ENCODE data around the gene IGFBP6.

The IGFBP6 gene

GRCh38 chr12:53059434-53060063 is 37.9 kb upstream of the IGFBP6 start:
- DNase-seq = no peak

DNA sequence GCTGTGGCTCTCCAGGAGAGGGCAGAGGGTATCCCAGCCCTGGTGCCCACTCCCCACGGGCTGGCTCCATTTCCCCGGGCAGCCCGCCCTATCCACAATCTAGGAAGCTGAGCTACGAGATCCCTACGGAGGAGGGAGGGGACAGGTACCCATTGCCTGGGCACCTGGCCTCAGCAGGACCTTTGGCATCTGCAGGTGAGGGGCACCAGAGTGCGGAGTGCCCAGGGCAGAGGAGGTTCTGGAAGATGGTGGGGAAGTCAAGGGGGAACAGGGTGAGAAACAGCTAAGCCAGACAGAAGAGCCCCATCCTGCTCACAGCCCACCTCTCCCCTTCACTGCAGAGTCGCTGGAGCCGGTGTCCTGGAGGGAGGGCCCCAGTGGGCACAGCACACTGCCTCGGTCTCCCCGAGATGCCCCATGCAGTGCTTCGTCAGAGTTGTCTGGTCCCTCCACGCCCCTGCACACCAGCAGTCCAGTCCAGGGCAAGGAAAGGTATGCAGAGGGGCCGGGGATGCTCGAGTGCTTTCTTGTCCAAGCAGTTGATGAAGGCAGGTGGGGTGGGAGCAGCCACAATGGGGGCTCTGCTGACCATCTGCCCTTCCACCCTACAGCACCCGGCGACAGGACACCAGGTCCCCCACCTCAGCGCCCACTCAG is 37.3 kb upstream of the IGFBP6 start:
- no peak for DNase-seq

DNA sequence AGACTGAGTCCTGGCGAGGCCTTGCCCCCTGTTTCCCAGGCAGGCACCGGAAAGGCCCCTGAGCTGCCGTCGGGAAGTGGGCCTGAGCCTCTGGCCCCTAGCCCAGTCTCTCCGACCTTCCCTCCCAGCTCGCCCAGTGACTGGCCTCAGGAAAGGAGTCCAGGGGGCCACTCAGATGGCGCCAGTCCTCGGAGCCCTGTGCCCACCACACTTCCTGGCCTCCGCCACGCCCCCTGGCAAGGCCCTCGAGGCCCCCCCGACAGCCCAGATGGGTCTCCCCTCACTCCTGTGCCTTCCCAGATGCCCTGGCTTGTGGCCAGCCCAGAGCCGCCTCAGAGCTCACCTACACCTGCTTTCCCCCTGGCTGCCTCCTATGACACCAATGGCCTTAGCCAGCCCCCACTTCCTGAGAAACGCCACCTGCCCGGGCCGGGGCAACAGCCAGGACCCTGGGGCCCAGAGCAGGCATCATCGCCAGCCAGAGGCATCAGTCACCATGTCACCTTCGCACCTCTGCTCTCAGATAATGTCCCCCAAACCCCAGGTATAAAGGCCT is 36.7 kb upstream of the IGFBP6 start:
- DNase-seq = no peak

DNA sequence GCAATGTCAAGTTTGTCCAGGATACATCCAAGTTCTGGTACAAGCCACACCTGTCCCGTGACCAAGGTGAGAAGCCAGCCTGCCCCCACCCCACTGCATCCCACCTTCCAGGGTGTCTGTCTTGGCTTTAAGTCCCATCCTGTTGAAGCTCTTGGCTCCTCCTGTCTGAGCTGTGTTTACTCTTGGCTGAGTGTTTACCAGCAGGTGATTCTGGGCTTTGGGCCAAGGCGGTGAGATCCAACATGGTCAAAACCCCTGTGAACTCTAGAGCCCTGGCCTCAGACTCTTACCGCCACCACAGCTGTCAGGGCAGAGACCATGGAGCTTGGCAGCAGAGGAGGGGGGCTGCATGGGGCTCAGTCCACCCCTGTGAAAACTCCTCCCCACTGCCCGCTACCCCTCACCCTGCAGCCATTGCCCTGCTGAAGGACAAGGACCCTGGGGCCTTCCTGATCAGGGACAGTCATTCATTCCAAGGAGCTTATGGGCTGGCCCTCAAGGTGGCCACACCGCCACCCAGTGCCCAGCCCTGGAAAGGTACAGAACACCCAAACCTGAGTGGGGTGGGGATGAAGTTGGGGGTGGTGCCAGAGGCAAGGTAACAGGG is 36.0 kb upstream of the IGFBP6 start:
- no peak for DNase-seq

DNA sequence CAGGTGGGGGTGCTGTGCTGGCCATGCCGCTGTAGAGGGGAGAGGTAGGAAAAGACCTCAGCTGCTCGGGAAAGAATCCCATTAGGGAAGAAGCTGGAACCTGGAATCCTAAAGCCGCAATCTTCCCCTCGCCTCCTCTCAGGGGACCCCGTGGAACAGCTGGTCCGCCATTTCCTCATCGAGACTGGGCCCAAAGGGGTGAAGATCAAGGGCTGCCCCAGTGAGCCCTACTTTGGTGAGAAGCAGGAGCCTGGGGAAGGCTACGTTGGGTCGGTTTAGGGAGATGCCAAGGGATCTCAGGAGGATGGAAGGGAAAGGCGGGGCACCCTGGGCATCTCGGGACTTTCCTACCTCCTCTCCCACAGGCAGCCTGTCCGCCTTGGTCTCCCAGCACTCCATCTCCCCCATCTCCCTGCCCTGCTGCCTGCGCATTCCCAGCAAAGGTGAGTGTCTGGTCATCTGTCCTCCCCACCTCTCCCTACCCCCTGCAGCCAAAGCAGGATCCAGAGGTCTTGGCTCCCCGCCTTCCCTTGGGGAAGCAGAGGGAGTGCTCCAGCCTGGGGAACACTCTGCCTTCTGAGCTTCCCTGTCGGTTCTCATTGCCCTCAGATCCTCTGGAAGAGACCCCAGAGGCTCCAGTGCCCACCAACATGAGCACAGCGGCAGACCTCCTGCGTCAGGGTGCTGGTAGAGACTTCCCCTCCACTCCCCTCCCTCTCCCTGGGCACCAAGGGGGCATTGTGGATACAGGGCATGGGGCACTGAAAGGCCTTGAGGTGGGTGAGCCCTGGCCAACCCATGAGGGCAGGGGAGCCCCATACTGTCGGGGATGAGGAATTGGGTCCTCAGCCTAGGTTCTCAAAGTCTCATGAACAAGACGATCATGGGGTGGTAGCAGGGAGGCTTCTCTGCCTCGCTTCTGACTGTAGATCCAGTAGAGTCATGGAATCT is 35.2 kb upstream of the IGFBP6 start:
- no peak for DNase-seq

GRCh38 chr12:53062977-53063707 is 34.3 kb upstream of the IGFBP6 start:
- no peak for DNase-seq

GRCh38 chr12:53063708-53064612 is 33.5 kb upstream of the IGFBP6 start:
- no peak for DNase-seq

DNA sequence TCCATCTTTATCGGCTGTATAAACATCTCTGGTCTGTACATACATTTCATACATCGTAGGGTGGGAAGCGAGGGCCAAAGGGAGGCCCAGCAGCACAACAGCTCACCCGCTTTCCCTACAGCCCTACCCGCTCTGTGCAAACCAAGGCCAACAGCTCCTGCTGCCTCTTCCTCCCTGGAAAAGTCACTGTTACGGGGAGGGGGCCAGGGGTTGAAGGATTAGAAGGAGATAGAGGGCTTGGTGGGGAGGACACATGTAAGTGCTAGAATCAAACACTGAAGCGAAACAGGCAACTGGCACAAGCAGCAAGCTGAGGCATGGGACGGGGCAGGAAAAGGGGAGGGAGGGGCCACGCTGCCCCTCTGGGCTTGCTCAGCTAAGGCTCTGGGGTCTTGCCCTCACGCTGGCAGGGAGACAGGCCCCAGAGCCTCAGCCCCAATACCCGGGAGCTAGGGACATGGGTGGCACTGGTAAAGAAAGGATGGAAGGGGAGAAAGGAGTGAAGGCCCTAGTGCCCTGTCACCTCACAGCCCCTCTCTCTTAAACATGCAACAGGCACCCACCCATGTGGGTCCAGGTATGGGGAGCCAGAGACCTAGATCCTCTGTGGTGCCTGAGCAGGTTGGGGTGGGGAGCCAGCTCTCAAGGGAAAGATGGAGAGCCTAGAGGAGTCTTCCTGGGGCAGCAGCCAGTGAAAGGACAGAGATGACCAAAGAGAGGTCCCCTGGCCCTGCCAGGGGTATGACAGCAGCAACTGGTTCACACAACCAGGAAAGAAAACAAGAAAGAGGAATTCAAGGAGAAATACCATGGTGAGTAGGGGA is 32.6 kb upstream of the IGFBP6 start:
- DNase-seq = no peak

- DNase-seq = no peak
Measured at GRCh38 chr12:53065470-53065869, 32.0 kb upstream of the IGFBP6 start.

DNA sequence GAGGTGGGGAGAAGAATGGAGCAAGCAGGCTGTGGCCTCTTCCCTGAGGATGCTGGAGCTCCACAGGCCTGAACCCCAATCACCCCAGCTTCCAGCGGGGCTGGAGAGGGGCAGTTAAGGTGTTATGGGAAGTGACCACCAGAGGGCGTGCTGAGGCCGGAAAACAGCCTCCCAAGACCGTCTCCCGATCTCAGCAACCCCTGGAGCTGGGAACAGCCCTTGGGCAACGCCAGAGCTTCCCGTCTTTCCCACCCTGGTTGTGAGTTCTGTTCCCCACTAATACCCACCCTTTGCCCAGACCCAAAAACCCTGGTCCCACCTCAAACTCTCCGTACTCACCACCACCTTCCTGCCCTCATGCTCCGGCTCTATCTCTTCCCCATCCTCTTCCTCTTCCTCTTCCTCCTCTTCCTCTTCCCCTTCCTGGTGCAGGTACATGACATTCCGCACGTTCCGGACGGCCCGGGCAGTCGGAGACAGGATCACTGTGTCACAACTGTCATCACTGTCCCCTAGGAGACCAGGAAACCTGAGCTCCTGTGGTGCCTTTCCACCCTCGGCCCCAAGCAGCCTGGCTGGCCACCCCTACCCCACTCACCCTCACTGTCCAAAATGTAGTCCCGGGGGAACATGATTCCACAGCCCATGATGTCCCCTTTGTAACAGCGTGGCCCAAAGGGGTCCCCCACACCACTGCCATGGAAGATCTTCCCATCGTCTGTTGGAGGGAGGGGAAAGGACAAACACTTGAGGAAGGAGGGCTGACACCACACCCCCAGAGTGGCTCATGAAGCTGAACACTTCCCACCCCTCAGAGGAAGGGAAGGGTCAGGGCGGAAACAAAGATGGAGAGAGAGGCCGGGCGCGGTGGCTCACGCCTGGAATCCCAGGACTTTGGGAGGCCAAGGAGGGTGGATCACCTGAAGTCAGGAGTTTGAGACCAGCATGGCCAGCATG is 31.2 kb upstream of the IGFBP6 start:
- peak in 1 of 2 donors; percentile 88 for DNase-seq

- no peak for DNase-seq
Measured at GRCh38 chr12:53067074-53067992, 30.1 kb upstream of the IGFBP6 start.

DNA sequence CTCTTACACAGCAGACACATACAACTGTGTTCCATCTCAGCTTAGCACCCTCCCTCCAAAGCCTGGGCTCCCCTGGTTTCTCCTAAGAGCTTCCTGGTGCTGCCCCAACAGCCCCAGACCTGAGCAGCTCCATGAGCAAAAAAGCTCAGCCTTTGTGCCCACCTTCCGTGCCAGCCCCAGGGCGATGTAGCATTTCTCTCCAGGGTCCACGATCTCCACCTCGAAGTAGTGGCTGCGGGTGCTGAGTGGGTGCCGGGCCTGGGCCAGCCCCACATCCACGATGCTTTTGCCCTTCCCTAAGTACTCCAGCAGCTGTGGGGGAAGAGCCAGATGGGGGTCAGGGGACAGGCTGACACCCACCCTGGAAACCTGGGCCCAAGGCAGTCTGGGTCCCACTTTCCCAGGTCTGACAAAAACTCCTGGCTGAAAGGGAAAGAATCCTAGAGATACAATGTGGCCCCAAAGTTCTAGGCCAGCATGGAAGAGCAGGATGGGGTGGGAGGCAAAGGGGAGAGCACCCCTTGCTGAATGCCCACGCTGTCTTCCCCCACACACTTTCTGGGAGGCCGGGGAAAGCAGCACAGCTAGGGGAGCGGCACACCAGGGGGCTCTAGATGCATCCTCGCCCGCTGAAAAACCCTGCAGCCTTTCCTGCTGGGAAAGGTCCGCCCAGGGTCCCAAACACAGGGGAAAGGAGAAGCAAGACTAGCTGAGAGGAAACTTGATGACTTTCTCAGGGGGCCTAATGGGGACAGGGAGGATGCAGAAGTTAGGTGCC is 29.3 kb upstream of the IGFBP6 start:
- DNase-seq = no peak

- DNase-seq = no peak
Measured at GRCh38 chr12:53068811-53069585, 28.5 kb upstream of the IGFBP6 start.

GRCh38 chr12:53069621-53070410 is 27.7 kb upstream of the IGFBP6 start:
- no peak for DNase-seq

DNA sequence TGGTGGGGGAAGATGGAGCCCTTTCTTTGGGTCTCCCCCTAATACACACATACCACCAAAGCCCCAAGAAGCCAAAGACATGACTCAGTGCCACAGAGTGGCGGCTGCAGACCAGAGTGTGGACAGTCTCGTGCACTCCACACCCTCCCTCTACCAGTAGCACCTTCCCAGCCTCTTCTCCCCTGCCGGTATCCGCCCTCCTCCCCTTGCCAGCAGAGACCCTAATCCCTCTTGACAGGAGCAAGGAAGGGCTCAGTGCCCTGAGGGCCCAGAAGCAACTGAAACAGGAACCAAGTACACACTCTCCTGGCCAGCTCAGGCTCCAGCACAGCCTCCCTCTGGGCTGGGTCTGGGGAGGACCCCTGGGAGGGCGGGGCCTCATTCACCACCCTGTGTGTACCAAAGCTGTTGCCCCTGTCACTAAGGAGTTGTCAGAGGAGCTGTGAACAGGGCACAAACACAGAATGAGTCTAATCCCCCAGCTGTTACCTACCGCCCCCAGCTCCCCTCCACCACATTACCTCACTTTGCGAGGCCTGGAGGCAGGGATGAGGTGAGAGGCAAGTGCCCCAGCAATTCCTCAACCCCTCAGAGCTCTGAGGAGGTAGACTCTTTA is 26.5 kb upstream of the IGFBP6 start:
- DNase-seq = no peak

All from inflammatory macrophage treated with lipopolysaccharide for 1 hour (primary cell).